Right forelimb (tissue), 1 donor: ENCODE measurements around the gene CACNA1C.

Experiments
- DNase-seq: peaks from one replicate; pipeline ENCODE4 v3.0.0-alpha.2; 2018

Gene CACNA1C

DNA sequence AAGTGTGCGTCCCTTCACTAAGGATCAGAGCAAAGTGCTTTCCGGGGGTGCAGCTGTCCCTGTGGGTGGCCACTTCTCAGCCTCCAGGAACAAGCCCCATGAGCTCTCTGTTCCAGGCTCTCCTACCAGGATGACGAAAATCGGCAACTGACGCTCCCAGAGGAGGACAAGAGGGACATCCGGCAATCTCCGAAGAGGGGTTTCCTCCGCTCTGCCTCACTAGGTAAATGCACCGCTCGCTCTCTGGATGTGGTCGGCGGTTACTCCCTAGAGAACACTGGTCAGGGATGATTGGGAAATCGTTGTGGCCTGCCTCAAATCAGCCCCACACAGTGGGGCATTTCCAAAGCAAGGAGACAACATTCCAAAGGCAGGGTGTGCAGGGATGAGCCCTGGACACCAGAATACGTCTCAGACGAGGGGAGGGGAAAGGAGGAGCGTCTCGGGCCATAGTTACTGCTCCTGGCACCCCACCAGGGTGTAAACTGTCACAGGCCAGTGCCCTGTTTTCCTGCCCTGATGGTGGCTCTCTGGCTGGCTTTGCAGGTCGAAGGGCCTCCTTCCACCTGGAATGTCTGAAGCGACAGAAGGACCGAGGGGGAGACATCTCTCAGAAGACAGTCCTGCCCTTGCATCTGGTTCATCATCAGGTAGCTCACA is 633.0 kb downstream of the CACNA1C start:
- peak; percentile 30 for DNase-seq

GRCh38 chr12:2686280-2686646 is 633.5 kb downstream of the CACNA1C start:
- DNase-seq = peak; percentile 10

- peak; percentile 27 for DNase-seq
Measured at GRCh38 chr12:2687058-2687457, 634.3 kb downstream of the CACNA1C start.

DNA sequence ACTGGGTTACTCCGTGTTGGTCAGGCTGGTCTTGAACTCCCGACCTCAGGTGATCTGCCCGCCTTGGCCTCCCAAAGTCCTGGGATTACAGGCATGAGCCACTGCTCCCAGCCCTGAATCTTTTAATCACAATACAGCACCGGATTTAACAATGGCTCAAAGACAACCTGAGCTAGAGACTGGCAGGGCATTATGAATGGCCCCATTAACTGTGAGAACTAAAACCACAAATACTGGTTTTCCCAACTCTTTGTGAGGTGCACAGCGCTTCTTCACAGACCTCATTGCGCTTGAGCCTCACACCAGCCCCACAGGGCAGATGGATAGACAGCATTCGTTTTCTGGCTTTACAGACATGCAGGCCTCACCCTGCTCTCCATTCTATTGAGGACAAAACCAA is 634.9 kb downstream of the CACNA1C start:
- DNase-seq = no peak

GRCh38 chr12:2688381-2688931 is 635.7 kb downstream of the CACNA1C start:
- peak; percentile 11 for DNase-seq

DNA sequence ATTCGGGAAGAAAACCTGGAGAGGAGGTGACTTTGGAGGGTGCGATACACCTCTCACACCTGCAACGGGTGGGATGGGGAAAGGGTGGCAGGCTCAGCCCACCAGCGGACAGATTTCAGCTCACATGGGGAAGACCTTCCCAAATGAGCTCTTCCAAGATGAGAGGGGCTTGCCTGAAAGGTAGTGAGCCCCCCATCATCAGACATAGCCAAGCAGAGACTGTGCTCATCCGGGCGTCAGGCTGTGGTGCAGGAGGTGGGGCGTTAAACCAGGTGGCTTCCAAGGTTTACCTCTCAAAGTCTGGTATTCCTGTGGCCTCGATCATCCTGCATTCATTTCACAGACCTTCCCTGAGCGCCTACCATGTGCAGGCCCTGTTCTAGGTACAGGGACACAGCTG is 636.6 kb downstream of the CACNA1C start:
- DNase-seq = no peak

DNA sequence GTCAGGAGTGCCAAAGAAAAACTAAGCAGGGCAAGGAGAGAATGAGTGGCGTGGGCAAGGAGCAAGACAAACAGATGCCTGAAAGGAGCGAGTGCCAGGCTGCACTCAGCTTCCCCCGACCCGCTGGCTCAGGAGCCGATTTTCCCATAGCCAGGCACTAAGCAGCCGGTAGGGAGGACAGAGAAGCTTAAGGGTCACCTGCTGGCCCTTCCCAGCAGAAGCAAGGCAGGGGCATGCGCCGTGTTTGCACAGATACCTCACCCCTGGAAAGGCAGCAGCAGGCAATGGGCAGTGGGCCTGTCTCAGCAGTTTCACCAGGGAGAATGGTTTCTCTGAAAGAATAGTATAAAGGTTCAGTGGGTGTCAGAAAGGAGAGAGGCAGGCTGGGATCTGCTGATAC is 637.1 kb downstream of the CACNA1C start:
- DNase-seq = no peak

DNA sequence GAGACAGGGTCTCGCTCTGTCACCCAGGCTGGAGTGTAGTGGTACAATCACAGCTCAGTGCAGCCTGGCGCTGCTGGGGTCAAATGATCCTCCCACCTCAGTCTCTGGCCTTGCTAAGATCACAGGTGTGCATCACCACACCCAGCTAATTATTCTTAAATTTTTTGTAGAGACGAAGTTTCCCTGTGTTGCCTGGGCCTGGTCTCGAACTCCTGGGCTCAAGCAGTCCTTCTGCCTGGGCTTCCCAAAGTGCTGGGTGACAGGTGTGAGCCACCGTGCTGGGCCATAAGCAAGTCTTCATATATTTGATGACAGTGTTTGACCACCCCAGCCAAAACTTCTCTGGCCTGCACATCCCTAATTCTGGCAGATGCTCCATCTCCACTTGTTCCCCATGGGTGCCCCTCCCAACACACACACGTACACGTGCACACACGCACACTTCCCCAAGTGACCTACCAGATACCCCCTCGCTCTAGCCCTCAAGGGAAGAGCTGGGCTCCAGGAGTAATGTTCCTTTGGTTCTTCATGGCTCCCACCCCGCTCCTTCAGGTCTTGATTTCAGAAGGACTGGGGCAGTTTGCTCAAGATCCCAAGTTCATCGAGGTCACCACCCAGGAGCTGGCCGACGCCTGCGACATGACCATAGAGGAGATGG is 637.7 kb downstream of the CACNA1C start:
- DNase-seq = no peak

GRCh38 chr12:2691006-2691344 is 638.2 kb downstream of the CACNA1C start:
- DNase-seq = no peak

DNA sequence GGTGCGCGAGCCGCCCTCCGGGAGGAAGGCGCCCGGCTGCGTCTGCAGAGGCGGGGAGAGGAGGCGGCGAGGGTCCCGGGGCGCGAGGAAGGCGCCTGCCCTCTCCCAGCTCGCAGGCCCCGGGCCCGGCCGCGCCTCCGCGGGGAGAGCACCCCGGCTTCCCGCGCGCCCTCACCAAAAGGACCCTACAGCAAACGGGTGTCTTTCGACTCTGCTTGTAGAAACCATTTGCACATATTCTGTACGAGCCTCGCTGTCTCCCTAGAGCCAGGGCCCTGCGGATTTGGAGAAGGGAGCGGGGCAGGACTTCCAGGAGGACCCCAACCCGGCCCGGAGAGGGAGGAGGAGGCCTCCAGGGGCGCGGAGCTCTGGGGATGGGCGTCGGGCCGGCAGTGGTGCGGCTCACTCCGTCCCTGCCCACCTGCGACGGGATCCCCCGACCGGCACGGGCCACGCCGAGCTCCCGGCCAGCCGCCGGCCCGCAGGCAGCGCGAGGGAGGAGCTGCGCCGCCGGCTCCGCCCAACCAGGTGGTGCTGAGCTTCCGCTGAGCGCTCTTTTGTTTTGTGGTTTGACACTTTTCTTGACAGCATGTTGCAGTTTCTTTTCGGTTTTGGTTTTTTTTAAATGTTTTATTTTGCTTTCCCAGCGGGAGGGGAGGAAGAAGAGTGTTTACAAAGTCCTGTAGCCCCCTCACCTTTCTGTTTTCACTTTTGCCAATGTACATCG is 638.7 kb downstream of the CACNA1C start:
- DNase-seq = no peak

GRCh38 chr12:2692080-2692479 is 639.3 kb downstream of the CACNA1C start:
- no peak for DNase-seq

DNA sequence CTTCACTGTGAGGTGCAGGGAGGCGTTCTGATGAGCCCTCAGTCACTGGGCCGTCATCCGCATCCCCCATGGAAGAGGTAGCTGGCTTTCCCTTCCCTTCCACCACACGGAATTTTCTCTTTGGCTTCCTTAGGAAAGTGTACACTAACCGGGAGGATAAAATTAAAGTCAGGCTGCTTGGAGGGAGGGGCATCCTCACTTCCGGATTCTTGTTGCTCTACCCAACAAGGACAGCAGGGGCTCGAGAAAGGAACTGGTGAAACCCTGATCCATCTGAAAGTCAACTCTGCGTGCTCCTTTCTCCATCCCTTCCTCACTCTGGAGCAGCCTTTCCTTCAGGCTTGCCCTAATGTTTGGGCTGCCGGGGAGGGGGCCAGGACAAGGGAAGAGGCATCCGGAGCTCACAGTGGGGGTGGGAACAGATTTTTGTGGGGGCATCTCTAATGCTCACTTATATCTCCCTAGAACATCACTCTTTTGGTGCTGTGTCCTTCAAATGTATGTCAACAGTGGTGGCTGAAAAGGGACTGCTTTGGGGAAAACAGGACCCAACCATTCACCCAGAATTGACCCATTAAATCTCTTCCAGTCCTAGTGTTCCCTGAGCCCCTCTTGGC is 640.6 kb downstream of the CACNA1C start:
- DNase-seq = no peak

DNA sequence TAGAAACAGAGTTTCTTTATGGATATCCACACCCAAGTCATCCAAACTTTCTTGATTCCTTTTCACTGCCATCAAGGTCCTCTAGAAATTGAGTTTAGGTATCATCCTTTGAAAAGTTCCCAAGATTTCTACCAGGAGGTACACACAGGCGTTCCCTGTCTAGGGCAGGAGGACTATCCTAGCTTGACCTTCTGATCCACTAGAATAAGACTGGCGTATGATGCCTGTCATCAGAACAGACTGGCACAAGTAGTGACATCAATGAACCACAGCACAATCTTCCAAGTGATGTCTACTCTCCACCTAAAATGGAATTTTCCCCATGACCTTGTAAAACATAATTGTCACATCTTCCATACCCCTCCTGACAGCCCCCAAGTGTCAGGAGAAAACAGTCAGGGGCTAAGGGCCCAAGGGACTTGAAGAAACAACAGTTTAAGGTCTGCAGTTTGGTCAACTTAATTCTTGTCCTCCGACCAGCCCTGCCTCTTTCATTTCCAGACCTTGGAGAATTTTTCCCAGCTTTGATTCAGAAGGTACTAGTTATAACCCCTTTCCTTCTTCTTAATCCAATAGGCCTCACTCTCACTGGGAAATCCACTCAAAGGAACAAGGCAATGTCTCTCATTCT is 641.3 kb downstream of the CACNA1C start:
- no peak for DNase-seq

GRCh38 chr12:2696136-2696535 is 643.3 kb downstream of the CACNA1C start:
- no peak for DNase-seq

GRCh38 chr12:2697057-2697800 is 644.4 kb downstream of the CACNA1C start:
- DNase-seq = no peak

DNA sequence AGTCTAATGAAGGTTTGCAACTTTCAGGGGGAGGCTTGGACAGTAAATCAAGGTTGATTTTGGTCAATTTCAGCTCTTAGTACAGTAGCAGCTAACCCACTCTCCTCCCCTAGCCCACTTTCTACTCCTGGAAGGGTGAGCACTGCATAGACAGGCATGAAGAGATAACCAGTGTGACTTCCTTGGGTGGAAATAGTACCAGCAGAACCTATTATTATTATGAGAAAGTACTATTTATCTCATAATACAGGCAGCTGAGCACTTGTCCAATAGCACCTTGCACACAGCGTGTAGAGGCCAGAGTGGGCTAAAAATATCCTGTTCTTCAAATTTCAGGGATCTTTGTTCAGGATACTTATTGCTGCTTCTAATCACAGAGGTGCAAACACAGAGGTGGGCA is 645.8 kb downstream of the CACNA1C start:
- DNase-seq = no peak

- DNase-seq = no peak
Measured at GRCh38 chr12:2710701-2711100, 657.9 kb downstream of the CACNA1C start.

GRCh38 chr12:2719392-2719791 is 666.6 kb downstream of the CACNA1C start:
- DNase-seq = no peak

GRCh38 chr12:2722806-2723205 is 670.0 kb downstream of the CACNA1C start:
- DNase-seq = no peak

DNA sequence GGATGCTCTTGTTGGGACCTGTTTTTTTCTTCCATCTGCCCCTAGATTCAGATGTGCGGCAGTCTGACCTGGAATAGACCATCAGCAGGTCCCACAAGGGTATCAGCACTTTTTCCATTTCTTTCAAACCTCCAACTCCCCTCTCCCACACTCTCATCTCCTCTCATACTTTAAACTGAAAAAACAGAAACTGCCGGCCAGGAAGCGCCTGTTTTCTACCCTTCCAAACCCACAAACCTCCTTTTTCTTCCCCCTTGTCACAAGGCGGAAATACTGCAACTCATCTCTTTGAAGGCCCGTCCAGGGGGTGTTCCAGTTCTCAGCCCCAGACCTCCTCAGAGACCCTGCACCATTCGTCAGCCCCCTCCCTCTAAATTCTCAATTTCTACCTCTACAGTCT is 679.5 kb downstream of the CACNA1C start:
- no peak for DNase-seq

DNA sequence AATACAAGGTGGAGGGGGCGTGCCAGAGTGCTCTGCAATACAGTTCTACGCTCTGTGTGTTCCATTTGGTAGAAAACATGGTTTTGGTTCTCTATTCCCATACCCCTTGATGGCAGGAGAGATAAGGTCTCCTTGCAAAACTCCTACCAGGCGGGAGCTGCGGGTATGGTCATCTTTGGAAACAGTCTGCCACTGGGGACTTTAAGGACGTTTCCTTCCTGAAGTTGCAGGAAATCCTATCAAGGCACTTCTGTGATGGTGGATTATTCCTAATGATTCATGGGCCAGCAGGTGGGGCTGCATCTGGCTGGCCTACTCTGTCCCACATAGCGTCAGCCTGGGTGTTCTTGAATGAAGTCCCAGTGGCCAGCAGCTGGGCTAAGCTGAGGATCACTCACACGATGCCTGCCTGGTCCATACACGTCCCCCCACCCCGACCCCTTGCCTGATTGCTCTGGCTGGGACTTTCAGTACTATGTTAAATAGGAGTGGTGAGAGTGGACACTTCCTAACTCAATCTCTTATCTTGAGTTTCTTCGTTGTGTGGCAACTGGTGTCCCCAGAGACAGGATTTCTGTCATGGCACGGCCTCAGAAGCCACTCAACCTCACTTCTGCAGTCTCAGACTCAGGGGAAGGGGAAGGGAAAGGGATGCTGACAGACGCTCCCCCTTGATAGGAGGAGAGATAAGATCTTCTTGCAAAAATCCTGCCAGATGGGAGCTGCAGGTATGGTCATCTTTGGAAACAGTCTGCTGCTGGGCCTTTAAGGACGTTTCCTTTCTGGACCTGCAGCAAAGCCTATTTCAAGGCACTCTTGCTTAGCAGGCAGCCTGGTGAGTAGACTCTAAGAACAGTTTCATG is 680.9 kb downstream of the CACNA1C start:
- DNase-seq = no peak
